C4-2B (cell line): Measurements from ENCODE around the gene SNRPD1.
"Not testable (repeated sequence)": the region's sequence is repeated elsewhere in the genome, so short reads cannot be mapped to it uniquely, and the experiment has no call there.

Experiments
- H3K27ac ChIP-seq: fragments of 450-650 bp; 2 replicates; pipeline ENCODE4 v1.5.1; 2017
- ZFX ChIP-seq: fragments of 450-650 bp; IDR thresholded peaks from 2 replicates; pipeline ENCODE4 v1.6.1; 2017
- TF ChIP-seq, protein P1 (sequence below): fragments of 450-650 bp; conservative IDR thresholded peaks from 2 replicates; pipeline ENCODE4 v1.5.1; 2017; ENCODE audit warnings: mild to moderate bottlenecking

SNRPD1 gene

DNA sequence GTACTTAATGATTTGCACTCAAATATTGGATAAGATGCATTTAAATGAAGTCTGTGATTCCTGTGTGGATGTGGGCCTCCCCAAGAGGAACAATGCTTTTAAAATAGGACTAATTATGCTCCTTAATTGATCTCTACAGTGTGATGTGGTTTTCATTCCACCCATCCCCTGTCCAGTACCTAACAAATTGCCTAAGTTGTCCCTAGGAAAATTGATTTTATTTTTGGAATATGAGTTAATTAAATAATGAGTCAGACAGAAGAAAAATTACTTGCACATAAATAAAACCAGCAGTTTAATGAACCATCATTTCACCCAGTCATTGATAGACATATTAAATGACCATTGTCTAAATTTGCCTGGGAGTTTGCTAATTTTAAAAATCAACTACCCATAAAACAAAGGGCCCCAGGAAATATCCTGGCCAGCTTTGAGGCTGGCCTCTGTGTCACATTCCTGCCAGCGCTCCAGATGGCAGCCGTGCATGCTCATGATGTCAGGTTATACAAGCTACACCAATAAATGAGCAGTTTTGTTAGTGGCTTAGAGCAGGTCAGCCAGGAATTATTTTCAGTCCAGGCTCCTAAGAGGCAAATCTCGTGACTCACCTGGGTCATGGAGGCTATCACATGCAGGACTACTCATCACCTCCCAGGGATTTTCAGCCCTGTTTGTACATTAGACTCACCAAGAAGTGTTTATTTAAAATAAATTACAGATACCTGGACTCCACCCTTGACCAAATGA lies 60.6 kb downstream of the SNRPD1 start:
- peak overlapping the region; percentile 0; the same call in 1 of the 2 replicates for H3K27ac ChIP-seq
- TF ChIP-seq, protein P1, sequence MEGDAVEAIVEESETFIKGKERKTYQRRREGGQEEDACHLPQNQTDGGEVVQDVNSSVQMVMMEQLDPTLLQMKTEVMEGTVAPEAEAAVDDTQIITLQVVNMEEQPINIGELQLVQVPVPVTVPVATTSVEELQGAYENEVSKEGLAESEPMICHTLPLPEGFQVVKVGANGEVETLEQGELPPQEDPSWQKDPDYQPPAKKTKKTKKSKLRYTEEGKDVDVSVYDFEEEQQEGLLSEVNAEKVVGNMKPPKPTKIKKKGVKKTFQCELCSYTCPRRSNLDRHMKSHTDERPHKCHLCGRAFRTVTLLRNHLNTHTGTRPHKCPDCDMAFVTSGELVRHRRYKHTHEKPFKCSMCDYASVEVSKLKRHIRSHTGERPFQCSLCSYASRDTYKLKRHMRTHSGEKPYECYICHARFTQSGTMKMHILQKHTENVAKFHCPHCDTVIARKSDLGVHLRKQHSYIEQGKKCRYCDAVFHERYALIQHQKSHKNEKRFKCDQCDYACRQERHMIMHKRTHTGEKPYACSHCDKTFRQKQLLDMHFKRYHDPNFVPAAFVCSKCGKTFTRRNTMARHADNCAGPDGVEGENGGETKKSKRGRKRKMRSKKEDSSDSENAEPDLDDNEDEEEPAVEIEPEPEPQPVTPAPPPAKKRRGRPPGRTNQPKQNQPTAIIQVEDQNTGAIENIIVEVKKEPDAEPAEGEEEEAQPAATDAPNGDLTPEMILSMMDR, result no peak
- no peak for TF ChIP-seq ZFX

- H3K27ac ChIP-seq, result not testable (repeated sequence)
Measured at GRCh38 chr18:21675354-21675753, 63.2 kb downstream of the SNRPD1 start.

- TF ChIP-seq ZFX, result no peak
- TF ChIP-seq, protein P1, result no peak
- no peak overlapping the region for H3K27ac ChIP-seq
Measured at GRCh38 chr18:21678859-21679258, 66.7 kb downstream of the SNRPD1 start.

GRCh38 chr18:21680161-21680560 lies 68.0 kb downstream of the SNRPD1 start:
- TF ChIP-seq, protein P1, result no peak
- TF ChIP-seq ZFX, result no peak
- H3K27ac ChIP-seq, result no peak overlapping the region

DNA sequence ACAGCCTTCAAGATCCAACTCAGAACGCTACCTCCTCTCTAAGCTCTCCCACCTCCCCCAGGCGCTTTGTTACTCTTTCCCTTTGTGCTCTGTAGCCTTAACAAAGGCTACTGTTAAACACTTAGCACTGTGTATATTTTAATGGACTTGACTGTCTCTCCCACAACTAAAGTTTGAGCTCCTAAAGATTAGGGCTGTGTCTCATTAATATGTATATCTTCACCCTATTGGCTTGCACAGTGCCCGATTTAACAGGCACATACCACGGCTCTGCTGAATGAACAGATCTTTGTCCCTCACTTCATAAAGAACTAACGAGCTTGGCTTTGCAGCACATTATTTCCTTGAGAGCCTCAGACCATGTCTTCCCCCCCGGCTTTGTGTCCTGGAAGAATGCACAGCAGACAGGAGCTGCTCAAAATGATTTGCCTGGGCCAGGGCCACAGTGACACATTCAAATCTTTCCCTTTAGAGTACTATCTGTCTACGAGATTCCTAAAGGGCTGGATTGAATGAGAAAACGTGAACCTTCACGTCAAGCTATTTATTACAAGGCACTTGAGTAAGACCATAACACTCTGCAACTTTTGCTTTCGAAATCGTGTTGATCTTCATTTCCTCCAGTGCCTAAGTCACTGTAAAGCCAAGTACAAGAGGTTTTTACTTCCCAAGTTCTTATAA lies 70.4 kb downstream of the SNRPD1 start:
- no peak overlapping the region for H3K27ac ChIP-seq

More for the DNA sequence above, 70.4 kb downstream of the SNRPD1 start:
- TF ChIP-seq ZFX, result no peak
- TF ChIP-seq, protein P1, result no peak
